MM.1S (cell line): ENCODE data around the gene CRYBG3.

ENCODE experiments used
- EZH2 ChIP-seq: fragments of 300-600 bp; sonication (generic); optimal IDR thresholded peaks from 2 replicates; pipeline ENCODE3; 2017; ENCODE audit warnings: low read depth, mild to moderate bottlenecking, antibody characterized with exemption, low read length, mixed read lengths
- EZH2phosphoT487 ChIP-seq: fragments of 300-600 bp; sonication (generic); IDR thresholded peaks from 2 replicates; pipeline ENCODE4 v1.6.1; 2018; ENCODE audit warnings: antibody characterized with exemption, low read length
- TF ChIP-seq, protein P1 (sequence below): fragments of 300-600 bp; sonication (generic); IDR thresholded peaks from 2 replicates; pipeline ENCODE4 v1.5.1; 2016; ENCODE audit warnings: antibody characterized with exemption, low read length, mixed read lengths

DNA sequence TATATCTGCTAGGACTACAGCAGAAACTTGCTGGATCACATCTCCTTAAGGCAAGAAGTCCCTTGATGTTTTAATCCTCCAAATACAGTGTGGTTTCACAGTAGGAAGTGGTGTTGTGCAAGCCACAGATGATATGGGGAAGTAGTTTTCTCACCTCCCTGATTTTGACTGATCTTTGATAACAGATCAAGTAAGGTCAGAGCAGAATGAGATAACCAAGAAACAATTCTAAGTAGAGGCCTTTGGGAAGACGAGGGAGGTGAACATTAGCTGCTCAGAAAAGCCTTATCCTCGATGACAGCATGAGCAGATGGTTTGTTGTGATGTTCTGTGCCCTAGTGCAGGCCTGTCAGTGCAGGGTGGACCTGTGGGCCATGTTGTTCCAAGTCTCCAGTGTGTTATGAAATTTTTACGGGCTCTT, 89.1 kb downstream of the CRYBG3 start:
- TF ChIP-seq, protein P1, sequence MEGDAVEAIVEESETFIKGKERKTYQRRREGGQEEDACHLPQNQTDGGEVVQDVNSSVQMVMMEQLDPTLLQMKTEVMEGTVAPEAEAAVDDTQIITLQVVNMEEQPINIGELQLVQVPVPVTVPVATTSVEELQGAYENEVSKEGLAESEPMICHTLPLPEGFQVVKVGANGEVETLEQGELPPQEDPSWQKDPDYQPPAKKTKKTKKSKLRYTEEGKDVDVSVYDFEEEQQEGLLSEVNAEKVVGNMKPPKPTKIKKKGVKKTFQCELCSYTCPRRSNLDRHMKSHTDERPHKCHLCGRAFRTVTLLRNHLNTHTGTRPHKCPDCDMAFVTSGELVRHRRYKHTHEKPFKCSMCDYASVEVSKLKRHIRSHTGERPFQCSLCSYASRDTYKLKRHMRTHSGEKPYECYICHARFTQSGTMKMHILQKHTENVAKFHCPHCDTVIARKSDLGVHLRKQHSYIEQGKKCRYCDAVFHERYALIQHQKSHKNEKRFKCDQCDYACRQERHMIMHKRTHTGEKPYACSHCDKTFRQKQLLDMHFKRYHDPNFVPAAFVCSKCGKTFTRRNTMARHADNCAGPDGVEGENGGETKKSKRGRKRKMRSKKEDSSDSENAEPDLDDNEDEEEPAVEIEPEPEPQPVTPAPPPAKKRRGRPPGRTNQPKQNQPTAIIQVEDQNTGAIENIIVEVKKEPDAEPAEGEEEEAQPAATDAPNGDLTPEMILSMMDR, result no peak
- TF ChIP-seq EZH2, result no peak
- TF ChIP-seq EZH2phosphoT487, result no peak
